ENCODE results near the gene PFKFB4. TPM values are rescaled to one million over a fixed set of nuclear protein-coding genes. Genes with fewer than 3 reads are reported as not detected.

PFKFB4 gene
- total and polyA plus RNA-seq, 9 of the 15 experiments (the other 6 are each of a cell fraction or from before 2014, with no cell fraction given), result 0.92 to 56.3 (median 13.5) TPM

DNA sequence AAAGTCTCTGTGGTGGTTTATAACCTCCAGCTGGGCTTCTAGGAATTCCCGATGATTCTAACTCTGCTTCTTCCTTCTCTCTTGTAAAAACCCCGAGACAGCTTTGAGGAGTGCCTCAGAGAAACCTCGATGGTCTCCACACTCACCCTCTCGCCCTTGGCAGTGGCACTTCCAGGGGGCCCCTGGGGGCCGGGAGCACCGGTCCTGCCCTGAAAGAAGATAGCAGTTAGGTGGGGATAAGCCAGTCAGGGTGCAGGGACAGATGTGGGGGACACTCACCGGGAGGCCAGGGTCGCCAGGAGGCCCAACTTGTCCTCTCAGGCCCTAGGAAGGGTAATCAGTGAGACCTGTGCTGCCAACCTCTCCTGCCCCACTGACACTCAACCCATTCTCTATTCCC, 28.8 kb upstream of the PFKFB4 start (continued):
- TF ChIP-seq, protein P1, sequence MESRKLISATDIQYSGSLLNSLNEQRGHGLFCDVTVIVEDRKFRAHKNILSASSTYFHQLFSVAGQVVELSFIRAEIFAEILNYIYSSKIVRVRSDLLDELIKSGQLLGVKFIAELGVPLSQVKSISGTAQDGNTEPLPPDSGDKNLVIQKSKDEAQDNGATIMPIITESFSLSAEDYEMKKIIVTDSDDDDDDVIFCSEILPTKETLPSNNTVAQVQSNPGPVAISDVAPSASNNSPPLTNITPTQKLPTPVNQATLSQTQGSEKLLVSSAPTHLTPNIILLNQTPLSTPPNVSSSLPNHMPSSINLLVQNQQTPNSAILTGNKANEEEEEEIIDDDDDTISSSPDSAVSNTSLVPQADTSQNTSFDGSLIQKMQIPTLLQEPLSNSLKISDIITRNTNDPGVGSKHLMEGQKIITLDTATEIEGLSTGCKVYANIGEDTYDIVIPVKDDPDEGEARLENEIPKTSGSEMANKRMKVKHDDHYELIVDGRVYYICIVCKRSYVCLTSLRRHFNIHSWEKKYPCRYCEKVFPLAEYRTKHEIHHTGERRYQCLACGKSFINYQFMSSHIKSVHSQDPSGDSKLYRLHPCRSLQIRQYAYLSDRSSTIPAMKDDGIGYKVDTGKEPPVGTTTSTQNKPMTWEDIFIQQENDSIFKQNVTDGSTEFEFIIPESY (CRISPR knock-in tag; IDR thresholded peaks at IDR 0.05), result no peak
- TF ChIP-seq CREBBP (IDR thresholded peaks at IDR 0.05; ENCODE audit: low read depth, low read length), result no peak

DNA sequence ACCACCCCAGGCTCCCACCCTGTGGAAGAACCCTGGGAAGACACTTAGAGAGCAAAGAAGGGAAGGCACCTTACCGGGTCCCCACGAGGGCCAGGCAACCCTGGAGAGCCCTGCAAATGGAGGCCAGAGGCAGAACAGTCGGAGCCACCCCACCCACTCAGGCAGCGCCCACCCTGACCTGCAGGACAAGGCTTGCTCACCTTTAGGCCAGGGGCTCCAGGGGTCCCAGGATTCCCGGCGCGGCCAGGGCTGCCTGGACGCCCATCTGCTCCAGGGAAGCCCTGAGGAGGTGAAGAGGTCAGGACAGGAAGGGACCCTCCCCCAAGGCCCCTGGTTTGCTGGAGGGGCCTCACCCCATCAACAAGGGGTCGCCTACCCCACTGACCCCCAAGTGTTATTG, 28.2 kb upstream of the PFKFB4 start:
- Histone ChIP-seq H4K20me1 (replicated peaks; ENCODE audit: control insufficient read depth, insufficient read depth, low read length) (no peaks in the 10 kb centered on the region; the same call in 1 of the 2 replicates), H3K27me3 (ENCODE audit: control insufficient read depth in 2 of 2, insufficient read depth in 2 of 2, low read length in 2 of 2) (peaks cover 0 to 10% of the 10 kb centered on the region in 2 experiments; a peak in 2 of 5 replicates), H2AFZ (ENCODE audit: low read depth, low read length) (no peak overlapping the region), H3K36me3 (ENCODE audit: control insufficient read depth, insufficient read depth, low read length) (no peaks in the 10 kb centered on the region), H3K9me1 (ENCODE audit: control insufficient read depth, insufficient read depth, low read length) (no peaks in the 10 kb centered on the region), H3K4me1 (replicated peaks in 1 of 2; ENCODE audit: control insufficient read depth in 2 of 2, insufficient read depth in 2 of 2, low read length in 2 of 2) (peaks cover 0 to 4% of the 10 kb centered on the region in 2 experiments; a peak in 2 of 5 replicates), H3K9ac (ENCODE audit: insufficient read depth in 1 of 2, low read depth in 2 of 2, low read length in 2 of 2) (no peak overlapping the region; a peak in 1 of 4 replicates), H3K27ac (ENCODE audit: extremely low read depth, low read depth, low read length) (no peak overlapping the region), H3K4me2 (ENCODE audit: insufficient read depth, low read length) (no peak overlapping the region), H3K79me2 (ENCODE audit: control insufficient read depth, insufficient read depth, low read length) (no peaks in the 10 kb centered on the region), H3K4me3 (no peak overlapping the region), H3K9me3 (replicated peaks; ENCODE audit: control insufficient read depth, insufficient read depth, low read depth, low read length) (no peaks in the 10 kb centered on the region)
- FAIRE-seq (no peak), ATAC-seq (no peak), DNase-seq (ENCODE audit: extremely low read depth in 1 of 4, low spot score in 3 of 4) (no peak)
- no TSS peak for BruUV-seq (replicated peaks)
- ChIA-PET POLR2A (interaction anchor here (0.6 kb wide), 1 partner anchor 14 kb away, joined by 3 read pairs; no protein-coding TSS in a partner anchor), CTCF (ENCODE audit: low intra/inter-chr PET ratio) (no interaction called here)
- intact Hi-C loops (cut with micrococcal nuclease) (no loop called here), in situ Hi-C loops (cut with MboI) (no loop called here)
- TF ChIP-seq ZNF551 (CRISPR knock-in tag; IDR thresholded peaks at IDR 0.05) (no peak), RBM17 (IDR thresholded peaks at IDR 0.05; ENCODE audit: borderline replicate concordance, low read depth, low read length) (no peak), TGIF2 (CRISPR knock-in tag; IDR thresholded peaks at IDR 0.05) (no peak), MAFG (tag; conservative IDR thresholded peaks at IDR 0.05) (no peak), ZNF311 (CRISPR knock-in tag; IDR thresholded peaks at IDR 0.05) (no peak), MYNN (IDR thresholded peaks at IDR 0.05) (no peak), MYNN (CRISPR knock-in tag; IDR thresholded peaks at IDR 0.05) (no peak)
- WGBS (ENCODE audit: insufficient coverage, low coverage, missing lambda C conversion rate), result 0% methylated on average over 1 of the region's 9 CpGs

All from K562 (cell line).